GM12864 (cell line): Measurements from ENCODE around the gene ITPR1.

ENCODE experiments used
- DNase-seq: peaks from one replicate; pipeline ENCODE4 v3.0.0-alpha.2; 2011; ENCODE audit warnings: low read depth
- H3K4me3 ChIP-seq: 2 replicates; pipeline ENCODE4 v1.5.1; 2011; ENCODE audit warnings: mild to moderate bottlenecking, low read depth, low read length, control low read depth
- TF ChIP-seq, protein P1 (sequence below): IDR thresholded peaks from 2 replicates; pipeline ENCODE4 v1.5.1; 2011; ENCODE audit warnings: low read depth, mild to moderate bottlenecking, moderate library complexity, low read length, control low read depth, inconsistent platforms; ENCODE audit errors: missing control alignments

The ITPR1 gene

GRCh38 chr3:4643904-4644547 is 150.9 kb downstream of the ITPR1 start:
- DNase-seq = no peak
- TF ChIP-seq, protein P1, sequence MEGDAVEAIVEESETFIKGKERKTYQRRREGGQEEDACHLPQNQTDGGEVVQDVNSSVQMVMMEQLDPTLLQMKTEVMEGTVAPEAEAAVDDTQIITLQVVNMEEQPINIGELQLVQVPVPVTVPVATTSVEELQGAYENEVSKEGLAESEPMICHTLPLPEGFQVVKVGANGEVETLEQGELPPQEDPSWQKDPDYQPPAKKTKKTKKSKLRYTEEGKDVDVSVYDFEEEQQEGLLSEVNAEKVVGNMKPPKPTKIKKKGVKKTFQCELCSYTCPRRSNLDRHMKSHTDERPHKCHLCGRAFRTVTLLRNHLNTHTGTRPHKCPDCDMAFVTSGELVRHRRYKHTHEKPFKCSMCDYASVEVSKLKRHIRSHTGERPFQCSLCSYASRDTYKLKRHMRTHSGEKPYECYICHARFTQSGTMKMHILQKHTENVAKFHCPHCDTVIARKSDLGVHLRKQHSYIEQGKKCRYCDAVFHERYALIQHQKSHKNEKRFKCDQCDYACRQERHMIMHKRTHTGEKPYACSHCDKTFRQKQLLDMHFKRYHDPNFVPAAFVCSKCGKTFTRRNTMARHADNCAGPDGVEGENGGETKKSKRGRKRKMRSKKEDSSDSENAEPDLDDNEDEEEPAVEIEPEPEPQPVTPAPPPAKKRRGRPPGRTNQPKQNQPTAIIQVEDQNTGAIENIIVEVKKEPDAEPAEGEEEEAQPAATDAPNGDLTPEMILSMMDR = no peak
- H3K4me3 ChIP-seq = no peak overlapping the region

- DNase-seq = no peak
- TF ChIP-seq, protein P1 = no peak
- no peak overlapping the region for H3K4me3 ChIP-seq
Observed at GRCh38 chr3:4644951-4645350, 151.8 kb downstream of the ITPR1 start.

- TF ChIP-seq, protein P1 = no peak
- DNase-seq = no peak
- no peak overlapping the region for H3K4me3 ChIP-seq
Observed at GRCh38 chr3:4645468-4645867, 152.3 kb downstream of the ITPR1 start.

- TF ChIP-seq, protein P1 = no peak
- H3K4me3 ChIP-seq = no peak overlapping the region
- no peak for DNase-seq
Observed at GRCh38 chr3:4647411-4647810, 154.3 kb downstream of the ITPR1 start.

DNA sequence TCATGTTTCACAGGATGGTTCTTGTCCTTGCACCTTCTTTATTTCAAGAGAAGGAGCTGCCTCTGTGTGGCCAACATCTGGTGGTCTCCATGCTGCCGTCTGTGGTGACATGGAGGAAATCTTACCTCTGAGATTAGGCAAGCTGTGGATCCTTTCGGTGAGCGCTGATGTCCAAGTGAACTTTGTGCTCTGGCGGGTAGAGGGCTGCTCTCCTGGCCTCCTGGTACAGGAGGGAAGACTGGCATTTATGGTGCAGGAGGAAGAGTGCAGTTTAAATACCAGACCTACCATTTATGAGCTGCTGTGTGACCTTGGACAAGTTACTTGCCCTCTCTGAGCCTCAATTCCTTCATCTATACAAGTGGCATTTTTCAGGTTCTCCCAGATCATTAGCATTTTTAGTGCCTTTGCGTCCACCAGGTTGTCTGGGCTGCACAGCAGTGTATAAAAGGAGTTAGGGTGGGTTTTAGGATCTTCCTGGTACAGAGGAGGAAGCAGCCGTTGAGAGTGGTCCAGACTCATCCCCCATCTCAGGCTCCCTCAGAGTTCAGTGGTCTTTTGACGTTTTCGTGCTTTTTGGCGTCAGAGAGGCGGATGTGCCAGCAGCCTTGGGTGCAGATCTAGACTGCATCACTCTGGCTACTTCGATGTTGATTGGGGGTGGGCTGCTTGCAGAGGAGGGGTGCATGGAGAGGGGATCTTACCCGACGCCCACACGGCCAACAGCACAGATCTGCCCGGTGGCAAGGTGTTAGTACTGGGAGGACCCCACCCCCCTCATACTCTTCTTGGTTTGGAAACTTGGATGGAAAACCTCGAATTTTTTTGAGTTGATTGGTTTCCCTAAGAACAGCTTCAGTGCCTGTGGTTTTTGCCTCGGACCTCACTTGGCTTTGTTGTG is 162.2 kb downstream of the ITPR1 start:
- H3K4me3 ChIP-seq = no peak overlapping the region
- TF ChIP-seq, protein P1 = no peak
- DNase-seq = no peak

- no peak for DNase-seq
- TF ChIP-seq, protein P1 = peak; percentile 38
- H3K4me3 ChIP-seq = no peak overlapping the region
Observed at GRCh38 chr3:4656059-4656458, 162.9 kb downstream of the ITPR1 start.
